ENCODE results near the gene MLPH.
"Not testable (repeated sequence)": the region's sequence is repeated elsewhere in the genome, so short reads cannot be mapped to it uniquely, and the experiment has no call there.

The MLPH gene

DNA sequence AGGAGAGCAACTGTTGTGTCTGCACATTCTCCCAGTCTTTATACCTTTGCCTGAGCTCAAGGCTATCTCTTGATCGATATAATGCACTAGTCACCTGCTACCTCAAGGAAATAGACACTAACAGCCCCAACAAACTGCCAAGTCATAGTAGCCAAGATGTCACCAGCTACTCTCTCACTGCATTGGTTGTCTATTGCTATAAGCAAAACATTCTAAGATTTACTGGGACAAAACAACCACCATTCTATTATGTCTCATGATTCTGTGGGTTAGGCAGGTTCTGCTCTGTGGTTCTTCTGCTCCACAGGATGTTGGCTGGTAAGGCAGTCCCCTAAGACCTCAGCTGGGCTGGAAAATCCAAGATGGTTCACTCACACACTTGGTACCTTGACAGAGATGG, 28.5 kb upstream of the MLPH start:
- DNase-seq = no peak

DNA sequence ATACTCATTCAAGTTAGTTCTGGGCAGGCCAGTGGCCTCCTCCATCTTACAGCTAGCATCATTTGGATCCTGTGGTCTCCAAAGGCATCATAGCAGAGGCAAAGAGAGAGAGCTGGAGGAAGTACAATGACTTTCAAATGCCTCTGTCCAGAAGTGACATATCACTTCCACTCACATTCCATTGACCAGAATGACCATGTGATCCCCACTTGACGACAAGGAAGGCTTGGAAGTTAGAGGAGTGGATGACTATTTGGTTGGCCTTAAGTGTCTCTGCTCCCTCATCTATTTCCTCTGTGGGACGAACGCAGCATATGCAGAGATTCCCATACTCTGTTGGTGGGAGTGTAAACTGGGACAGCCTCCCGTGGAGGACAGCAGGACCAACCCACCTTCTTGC, 27.8 kb upstream of the MLPH start:
- no peak for DNase-seq

DNA sequence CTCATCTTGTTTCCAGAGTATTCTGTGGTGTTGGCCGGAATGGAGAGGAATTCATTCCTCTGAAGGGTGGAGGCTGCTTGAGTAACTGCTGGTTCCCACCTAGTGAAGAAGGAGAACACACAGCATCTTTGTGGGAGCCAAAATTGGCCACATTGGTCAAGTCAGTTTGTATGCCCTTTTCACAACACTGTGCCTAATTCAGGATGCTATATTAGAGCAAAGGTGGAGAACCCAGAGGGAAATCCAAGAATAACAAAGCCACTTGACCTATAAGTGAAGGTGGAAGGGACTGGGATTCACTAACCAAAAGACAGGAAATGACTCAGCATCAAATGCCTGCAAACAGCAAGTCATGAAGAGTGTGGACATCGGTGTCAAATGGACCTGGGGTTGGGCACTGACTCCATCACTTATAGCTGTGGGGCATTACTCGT, 27.3 kb upstream of the MLPH start:
- no peak for DNase-seq

DNA sequence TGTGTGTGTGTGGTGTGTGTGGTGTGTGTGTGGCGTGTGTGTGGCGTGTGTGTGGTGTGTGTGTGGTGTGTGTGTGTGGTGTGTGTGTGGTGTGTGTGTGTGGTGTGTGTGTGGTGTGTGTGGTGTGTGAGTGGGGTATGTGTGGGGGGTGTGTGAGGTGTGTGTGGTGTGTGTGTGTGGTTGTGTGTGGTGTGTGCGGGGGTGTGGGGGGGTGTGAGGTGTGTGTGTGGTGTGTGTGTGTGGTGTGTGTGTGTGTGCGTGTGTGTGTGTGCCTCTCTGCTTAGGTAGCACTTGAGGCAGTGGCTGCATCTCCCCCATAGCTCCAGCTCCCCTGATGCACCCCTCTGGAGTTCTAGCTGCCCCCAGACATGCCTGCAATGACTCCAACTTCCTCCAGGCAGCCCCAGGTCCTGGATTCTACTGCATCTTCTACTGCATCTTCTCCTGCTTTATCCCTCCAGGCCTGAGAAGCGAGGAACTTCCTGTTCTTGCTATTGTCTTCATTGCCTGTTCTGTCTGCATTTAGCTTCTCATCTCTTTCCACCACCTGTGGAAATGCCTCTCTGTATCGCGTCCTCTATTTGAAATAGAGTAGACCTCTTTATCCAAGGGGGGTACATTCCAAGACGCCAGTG, 22.2 kb upstream of the MLPH start:
- no peak for DNase-seq

DNA sequence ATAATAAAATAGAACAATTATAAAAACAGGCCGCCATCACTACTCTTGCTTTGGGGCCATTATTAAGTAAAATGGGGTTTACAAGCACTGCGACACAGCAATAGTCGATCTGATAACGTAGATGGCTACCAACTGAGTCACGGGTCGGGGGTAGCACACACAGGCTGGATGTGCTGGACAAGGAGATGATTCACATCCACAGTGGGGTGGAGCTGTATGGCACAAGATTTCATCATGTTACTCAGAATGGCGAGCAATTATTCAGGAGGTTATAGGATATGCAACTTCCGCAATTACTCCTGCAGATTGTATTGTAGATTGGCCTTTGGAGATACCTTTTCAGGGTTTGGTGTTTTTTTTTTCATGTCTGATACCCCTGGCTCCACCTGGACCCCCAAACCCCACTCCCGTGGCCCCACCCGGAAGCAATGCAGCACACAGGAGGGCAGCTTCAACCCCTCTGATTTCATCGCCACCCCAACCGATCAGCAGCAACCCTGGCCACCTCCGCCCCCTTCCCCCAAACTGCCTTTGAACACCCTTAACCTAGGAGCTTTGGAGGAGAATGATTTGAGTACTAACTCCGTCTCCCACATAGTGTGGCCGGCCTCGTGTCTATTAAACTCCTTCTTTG, 21.4 kb upstream of the MLPH start:
- no peak for DNase-seq

DNA sequence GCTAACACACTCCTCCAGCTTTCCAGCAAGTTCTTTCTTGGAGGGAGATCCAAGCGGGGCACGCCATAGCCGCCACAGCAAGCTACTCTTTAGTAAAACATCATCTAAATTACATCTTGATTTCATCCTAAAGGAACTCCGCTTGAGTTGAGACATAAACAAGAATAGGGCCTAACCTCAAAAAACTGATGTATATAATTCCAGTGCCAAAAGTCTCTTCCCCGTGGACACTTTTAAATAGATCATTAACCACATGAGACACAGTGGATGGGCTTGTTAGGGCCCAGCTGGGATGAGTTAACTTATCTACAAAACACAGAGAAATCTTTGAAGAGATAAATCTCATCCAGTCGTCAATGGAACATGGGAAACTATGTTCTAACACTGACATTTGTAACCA, 20.8 kb upstream of the MLPH start:
- DNase-seq = no peak

DNA sequence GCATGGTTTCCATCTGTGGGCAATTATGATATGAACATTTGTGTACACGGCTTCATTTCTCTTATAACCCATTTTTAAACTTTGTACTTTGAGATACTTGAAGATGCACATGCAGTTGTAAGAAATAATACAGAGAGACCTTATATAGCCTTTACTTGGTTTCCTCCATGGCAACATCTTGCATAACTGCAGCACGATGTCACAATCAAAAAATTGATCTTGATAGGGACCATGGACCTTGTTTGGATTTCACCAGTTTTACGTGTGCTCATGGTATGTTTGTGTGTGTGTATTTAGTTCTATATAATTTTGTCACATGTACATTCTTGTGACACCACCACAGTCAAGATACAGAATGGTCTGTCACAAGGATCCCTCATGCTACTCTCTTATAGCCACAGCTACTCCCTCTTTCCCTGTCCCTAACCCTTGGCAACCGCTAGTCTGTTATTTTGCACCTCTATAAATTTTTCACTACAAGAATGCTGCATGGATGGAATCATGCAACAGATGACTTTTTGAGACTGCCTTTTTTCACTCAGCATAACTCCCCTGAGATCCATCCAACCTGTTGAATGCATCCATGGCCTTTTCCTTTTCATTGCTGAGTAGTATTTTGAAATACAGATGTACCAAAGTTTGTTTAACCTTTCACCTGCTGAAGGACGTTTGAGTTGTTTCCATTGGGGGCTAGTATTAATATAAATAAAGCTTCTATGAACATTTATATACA, 19.4 kb upstream of the MLPH start:
- DNase-seq = no peak

DNA sequence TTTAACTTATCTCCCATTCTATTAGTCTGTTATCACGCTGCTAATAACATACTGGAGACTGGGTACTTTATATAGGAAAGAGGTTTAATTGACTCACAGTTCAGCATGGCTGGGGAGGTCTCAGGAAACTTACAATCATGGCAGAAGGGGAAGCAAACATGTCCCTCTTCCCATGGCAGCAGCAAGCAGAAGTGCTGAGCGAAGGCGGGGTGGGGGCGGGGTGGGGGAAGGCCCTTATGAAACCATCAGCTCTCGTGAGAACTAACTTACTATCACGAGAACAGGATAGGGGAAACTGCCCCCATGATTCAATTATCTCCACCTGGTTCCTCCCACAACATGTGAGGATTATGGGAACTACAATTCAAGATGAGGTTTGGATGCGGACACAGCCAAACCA, 17.6 kb upstream of the MLPH start:
- DNase-seq = not testable (repeated sequence)

DNA sequence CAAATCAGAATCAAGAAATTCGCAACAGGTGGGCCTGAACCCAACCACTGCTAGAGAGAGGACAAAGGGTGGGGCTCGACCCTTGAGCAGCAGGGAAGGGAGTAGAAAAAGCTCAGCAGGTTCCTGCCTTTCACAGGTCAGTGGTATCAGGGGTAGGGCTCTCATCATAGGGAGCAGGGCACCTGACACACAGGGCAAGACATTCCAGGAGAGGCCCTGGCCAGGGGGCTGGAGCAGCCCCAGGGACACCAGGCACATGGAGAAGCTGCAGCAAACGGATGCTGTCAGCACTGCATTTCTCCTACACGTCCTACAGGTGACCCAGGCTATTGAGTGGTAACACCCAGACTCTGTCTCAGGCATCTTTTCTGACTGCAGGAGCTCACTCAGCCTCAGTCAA, 17.2 kb upstream of the MLPH start:
- no peak for DNase-seq

DNA sequence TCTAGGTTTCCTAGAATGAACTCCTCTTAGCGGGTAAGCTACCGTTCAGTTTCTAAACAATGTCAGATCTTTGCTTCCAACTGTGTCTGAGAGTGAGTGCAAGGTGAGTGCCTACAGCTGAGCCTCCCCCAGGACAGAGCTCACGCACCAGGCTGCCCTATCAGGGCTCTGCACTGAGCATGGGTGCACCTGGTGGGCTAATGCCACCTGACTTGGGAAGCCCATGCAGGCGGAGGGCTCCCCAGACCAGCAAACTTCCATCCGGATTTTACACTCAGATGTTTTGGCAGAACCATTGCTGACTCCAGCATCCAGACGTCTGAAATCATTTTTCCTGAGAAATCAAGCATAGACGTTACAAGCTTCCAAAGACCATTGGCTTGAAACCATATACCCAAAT, 16.1 kb upstream of the MLPH start:
- no peak for DNase-seq

DNA sequence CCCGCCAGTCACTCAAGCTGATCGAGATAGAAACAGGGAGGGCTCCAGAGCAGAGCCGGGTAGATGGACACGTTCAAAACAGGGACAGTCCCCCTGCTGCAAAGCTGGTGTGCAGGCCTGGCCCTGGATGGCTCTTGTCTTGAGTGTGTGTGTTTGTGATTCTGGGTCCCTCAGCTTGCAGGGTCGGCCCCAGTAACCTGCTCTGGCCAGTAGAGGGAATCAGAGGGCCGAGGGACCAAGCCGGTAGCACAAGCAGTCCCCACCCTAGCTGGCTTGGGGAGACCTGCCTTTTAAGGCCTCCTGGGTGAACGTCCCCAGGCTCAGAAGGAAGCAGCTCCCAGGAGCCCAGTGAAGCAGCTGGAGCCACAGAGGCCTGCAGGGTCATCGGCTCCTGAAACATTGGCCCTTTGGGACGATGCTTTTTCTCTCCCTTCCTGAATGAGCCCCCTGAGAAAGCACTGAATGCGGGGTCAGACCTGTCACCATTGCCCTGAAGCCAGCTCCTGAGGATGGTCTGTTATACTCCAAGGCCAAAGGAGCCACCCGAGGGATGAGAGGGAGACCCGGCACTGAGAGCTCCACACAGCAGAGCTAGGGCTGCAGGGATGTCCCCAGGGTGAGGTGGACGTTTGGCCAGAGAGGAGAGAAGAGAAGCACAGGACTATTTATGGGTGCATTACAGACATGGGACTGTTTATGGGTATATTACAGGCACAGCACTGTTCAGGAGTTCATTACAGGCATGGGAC, 15.4 kb upstream of the MLPH start:
- DNase-seq = peak; percentile 30 to 38

DNA sequence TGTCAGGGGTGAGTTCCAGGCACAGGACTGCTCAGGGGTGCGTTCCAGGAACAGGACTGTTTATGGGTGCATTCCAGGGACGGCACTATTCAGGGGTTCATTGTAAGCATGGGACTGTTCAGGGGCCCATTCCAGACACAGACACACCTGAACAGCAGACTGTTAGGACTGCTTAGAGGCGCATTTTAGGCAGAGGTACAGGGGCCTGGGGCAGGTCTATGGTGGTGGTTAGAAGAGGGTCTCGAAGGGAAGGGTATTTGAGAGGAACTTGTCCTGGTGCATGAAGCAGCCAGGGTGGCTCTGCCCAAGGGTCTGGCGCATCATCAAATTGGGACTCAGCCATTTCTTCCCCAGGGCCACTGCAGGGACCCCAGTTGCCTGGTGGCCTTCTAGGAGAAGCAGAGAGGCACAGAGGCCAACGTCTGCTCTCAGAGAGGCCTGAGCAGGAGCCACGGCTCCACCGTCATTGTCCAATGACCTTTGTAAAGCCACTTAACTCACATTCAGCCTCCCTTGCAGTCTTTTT, 14.8 kb upstream of the MLPH start:
- DNase-seq = no peak

DNA sequence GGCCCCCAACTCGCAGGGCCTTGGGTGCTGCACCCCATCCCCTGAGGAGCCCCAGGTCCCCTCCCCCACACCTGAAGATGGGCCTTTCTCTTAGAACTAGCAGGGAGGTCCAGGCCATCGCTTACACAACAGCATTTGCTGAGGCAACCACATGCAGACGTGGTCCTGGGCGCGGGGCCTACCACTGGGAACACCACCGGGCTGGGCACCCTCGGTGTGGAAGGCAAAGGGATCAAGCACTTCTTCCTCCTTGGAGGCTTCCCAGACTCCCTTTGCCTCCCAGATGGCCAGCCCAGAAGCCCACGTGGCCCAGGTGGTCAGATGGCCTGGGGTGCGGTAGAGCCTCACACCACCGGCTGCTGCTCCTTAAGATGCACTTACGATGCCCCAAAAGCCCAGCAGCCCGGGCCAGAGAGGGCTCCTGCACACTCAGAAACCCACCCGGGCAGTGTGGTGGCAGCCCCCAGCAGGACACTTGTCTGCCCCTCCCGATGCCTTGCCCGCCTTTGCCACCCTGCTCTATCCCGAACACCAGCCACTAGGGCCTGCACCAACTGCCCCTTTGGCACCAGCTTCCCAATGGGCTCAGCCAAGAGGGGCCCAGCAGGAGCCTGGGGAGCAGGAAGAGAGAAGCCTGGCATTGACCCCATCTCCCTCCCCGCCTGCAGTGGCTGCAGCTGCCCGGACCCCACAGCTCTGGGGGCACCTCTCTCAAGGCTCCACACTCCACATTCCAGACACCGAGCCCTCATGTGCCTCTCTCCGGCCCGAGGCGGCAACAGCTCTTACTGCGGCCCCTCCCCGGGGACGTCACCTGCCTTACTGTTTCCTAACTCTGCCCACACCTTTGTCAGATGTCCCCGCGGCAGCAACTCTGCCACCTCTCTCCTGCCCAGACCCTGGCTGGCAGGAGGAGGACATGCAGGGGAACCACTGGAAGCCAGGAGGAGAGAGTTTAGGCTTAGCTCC, 13.9 kb upstream of the MLPH start:
- no peak for DNase-seq

DNA sequence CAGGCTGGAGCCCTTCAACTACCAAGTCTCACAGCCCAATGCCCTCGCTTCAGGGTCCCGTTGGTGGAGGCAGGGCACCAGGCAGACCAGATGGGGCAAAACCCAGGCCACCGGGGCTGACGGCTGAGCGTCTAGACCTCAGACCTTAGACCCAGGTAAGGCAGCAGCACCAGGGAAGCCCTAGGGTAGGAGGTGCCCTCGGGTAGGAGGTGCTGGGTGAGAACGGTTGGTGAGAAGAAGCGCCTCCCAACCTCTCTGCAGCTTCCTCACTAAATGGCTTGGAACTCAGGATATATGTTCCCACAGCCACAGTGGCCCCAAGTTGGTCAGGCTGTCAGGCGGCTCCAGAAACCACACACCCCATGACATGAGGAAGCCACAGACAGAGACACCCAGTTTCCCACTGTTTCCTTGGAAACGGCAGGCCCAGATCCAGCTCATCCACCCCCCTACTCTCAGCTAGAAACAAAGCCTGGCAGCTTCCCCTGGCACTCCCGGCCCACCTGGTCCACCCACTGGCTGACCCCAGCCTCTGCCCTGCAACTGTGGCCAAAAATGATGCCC, 13.1 kb upstream of the MLPH start:
- DNase-seq = no peak

DNA sequence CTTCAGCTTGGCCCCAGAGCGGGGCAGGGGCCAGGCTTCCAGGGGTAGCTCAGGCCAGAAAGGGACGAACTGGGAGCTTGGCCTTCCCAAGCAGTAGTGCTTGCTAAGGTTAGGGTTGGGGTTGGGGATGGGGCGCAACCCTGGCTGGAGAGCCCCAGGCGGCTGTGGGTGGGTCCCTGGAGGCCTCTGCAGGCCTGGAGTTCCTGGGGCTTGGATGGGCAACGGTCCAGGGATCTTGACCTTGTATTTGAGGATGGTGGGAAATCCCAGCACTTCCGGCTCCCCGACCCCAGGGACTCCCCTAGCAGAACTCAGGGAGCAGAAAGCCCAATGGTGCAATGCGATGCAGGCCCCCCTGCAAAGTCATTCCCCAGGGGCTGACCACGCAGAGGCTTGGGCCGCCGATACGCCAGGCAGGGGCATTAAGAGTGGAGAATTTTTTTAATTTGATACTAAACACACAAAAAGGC, 12.6 kb upstream of the MLPH start:
- DNase-seq = no peak

DNA sequence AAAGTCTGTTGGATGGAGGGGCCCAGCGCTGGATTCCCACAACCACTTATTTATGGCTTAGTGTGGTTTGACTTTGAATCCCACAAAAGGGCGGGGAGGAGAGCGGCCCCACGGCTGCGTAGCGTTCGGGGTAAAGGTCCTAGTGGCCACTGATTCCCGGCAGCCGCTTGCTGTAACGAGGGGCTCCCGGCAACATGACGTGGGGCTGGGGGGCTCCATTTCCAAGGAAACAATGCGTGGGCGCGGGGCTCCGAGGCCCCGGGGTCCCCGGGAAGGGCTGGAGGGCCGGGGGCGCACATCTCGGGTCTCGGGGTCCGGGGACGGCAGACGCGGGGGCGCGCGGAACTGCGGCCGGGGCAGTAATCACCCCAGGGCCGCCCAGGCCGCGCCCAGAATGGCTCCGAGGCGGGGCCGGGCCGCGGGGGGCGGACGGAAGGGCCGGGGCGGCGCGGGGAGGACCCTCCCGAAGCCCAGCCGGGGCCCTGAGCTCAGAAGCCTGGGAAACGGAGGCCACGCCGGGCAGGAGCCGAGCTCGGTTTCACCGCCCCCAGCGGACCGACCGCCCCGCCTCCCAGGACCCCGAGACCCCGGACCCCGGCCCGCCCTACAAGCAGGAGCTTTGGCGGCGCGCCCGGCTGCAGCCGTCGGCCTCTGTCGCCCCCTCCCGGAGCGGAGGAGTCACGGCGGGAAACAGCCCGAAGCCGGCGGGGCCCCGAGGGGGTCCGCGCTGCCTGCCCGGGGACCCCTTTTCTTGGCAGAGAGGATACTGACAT, 11.9 kb upstream of the MLPH start:
- peak; percentile 67 to 81 for DNase-seq

DNA sequence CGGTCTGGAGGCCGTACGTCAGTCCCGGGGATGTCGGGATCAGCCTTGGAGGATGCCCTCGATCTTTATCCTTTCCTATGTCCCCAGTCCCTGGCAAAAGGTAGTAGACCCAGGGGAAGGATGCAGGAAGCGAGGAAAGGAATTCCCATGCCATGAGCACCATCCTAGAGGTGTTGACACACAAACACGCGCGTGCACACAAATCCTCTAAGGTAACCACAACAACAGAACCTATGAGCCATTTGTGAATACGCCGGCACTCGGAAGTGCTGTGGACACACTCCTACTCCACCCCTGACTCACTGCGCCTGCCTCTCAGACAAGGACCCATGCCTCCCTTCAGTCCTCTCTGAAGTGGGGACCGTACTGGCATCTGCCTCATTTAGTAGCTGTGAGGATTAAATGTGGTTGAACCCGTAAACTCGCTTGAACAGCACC, 11.3 kb upstream of the MLPH start:
- peak; percentile 29 to 64 for DNase-seq

DNA sequence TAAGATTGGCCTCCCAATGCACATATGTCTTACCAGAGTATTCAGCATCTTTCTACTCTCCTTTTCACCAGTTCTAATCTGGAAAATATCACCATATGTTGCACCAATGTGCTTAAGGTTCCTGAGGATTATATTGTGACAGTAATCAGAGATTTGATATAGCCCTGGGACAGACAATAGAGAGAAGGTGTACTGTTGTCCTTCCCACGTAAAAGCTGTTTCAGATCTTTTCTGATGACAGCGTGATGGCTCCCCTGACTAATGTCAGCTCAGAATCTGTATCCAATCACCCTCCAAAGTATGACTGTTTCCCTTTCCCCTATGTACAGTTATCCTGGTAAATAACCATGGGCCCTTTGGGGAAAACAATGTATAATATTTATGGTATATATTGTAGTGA, 9.0 kb upstream of the MLPH start:
- no peak for DNase-seq

DNA sequence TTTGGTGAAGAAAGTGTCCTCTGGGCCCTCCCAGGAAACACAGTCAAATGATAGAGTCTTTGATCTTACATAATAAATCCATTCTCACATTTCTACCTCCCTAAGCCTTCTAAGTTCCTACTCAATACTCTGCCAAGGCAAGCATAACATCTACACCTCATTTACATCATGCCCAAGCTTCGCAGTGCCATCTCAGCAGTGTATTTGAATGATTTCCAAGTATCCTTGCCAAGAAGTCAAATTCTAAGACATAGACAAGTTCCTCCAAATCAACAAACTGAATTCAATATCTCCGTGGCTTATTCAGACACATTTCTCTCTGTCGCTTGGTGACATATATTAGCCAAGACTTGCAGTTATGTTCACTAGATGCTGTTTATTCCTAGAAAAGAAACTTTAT, 8.1 kb upstream of the MLPH start:
- no peak for DNase-seq

DNA sequence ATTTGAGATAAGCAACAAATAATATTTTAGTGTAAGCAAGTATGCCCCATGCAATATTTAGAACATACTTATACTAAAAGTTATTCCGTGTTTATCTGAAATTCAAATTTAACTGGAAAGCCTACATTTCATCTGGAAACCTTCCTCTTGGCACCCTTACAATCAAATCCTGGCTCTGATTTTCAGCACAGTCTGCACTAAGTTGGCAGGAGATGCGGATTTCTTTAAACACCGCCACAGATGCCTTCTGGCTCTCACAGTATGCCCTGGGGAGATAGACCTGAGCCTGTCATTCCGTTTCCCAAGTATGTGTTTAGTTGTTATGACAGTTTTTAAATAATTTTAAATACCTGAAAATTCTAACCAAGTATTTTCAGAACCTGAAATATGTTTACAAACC, 7.3 kb upstream of the MLPH start:
- DNase-seq = no peak

DNA sequence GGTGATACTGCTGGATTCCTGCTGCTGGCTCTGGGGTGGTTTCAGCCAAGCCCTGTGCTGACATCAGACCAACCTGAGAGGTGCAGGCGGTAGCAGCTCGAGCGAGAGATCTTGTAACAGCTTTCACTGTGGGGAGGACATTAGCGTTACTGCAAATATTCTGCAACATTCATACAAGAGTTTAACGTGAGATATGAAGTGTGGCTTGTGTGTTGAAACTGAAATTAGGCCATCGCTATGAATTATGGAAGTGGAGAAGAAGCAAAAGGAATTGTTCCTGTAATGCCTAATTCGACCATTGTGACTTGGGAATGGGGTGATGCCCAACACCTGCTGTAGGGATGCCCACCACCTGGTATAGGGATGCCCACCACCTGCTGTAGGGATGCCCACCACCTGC, 6.5 kb upstream of the MLPH start:
- no peak for DNase-seq

Data from stimulated activated CD4-positive, alpha-beta T cell treated with anti-CD3 and anti-CD28 coated beads, Interleukin-4, amount 100 ng/mL, for 4 hours (primary cell).